Measurements from ENCODE around the gene LRRC4. TPM values are rescaled to one million over a fixed set of nuclear protein-coding genes. Genes with fewer than 3 reads are reported as not detected.

The LRRC4 gene
- total and polyA plus RNA-seq, 3 donors from 2014 or later: 10.2 to 17.0 (median 12.5) TPM

DNA sequence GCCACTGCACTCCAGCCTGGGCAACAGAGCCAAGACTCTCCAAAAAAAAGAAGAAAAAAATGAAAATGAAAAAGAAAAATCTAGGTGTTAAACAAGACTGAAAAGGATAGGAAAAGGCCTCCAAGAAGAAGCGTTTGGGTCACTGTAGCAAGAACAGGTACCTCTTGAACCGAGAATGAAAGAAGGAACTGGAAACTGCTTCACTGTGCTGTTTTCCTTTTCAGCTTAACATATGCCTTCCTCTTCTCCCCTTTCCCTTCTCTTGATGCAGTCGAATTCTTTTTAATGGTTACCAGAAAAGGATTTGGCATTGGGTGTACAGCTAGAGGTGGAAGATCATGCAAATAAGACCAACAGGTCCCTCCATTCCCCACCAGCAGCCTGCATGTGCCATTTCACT is 28.1 kb downstream of the LRRC4 start:
- no peaks in the 10 kb centered on the region for H3K9me3 ChIP-seq
- no peaks in the 10 kb centered on the region for H3K27me3 ChIP-seq
- no peak for DNase-seq
- no peak for TF ChIP-seq POLR2A (IDR thresholded peaks at IDR 0.05)
- TF ChIP-seq, protein P1, sequence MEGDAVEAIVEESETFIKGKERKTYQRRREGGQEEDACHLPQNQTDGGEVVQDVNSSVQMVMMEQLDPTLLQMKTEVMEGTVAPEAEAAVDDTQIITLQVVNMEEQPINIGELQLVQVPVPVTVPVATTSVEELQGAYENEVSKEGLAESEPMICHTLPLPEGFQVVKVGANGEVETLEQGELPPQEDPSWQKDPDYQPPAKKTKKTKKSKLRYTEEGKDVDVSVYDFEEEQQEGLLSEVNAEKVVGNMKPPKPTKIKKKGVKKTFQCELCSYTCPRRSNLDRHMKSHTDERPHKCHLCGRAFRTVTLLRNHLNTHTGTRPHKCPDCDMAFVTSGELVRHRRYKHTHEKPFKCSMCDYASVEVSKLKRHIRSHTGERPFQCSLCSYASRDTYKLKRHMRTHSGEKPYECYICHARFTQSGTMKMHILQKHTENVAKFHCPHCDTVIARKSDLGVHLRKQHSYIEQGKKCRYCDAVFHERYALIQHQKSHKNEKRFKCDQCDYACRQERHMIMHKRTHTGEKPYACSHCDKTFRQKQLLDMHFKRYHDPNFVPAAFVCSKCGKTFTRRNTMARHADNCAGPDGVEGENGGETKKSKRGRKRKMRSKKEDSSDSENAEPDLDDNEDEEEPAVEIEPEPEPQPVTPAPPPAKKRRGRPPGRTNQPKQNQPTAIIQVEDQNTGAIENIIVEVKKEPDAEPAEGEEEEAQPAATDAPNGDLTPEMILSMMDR (IDR thresholded peaks at IDR 0.05): no peak
- no peaks in the 10 kb centered on the region for H3K36me3 ChIP-seq (ENCODE audit: low read depth, missing control alignments)
- intact Hi-C loops (cut with DNase I; ENCODE audit: low total_unique reads): no loop called here
- 78 to 86% methylated on average over 3 of the region's 3 CpGs for WGBS, 2 donors
- peaks cover 17% of the 10 kb centered on the region for H3K4me1 ChIP-seq
- H3K27ac ChIP-seq: no peak overlapping the region
- no peak overlapping the region for H3K4me3 ChIP-seq

DNA sequence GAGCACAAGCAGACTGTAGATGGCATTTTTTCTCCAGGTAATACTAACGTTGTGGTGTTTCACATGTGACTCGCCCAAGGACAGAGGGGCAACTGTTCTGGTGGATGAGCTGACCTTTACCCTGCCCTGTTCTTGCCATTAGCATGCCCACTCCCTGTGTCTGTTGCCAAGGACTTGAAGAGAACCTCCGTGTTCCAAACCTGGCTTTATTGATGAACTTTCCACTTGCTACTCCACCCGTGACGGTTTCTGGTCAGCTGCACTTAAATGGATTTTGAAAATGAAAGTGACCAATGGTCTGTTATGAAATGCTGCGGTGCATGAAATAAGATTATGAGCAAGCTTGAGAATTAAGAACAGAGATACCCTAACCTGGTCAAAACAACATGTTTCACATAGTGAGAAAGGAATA is 30.4 kb downstream of the LRRC4 start:
- no peak for DNase-seq
- TF ChIP-seq POLR2A (IDR thresholded peaks at IDR 0.05): no peak
- TF ChIP-seq, protein P1 (IDR thresholded peaks at IDR 0.05): no peak
- Histone ChIP-seq H3K36me3 (ENCODE audit: low read depth, missing control alignments) (no peaks in the 10 kb centered on the region), H3K9me3 (no peaks in the 10 kb centered on the region), H3K27me3 (no peaks in the 10 kb centered on the region), H3K27ac (peak overlapping the region in 1 of 2 donors; percentile 31), H3K4me1 (peaks cover 30% of the 10 kb centered on the region), H3K4me3 (no peak overlapping the region)
- intact Hi-C loops (cut with DNase I; ENCODE audit: low total_unique reads): no loop called here
- 41 to 54% methylated on average over 6 of the region's 6 CpGs for WGBS, 2 donors

DNA sequence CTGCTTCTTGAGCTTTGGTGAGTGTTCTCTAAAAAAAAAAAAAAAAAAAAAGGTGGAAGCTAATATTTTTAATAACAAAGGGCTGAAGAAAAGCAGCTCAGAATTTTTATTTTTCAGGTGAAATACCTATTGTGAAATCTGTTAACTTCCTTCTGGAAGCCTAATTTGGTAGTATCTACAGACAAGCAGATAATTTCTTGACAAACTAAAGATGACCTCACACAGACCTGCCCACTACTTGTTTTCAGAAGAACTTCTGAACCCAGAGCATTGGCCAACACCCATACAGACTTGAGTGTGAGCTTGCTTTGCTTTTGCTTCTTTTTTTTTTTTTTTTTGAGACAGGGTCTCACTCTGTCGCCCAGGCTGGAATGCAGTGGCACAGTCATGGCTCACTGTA is 31.2 kb downstream of the LRRC4 start:
- TF ChIP-seq, protein P1 (IDR thresholded peaks at IDR 0.05): no peak
- no peak for TF ChIP-seq POLR2A (IDR thresholded peaks at IDR 0.05)
- intact Hi-C loops (cut with DNase I; ENCODE audit: low total_unique reads): no loop called here
- Histone ChIP-seq H3K9me3 (no peaks in the 10 kb centered on the region), H3K27ac (no peak overlapping the region), H3K4me1 (peaks cover 38% of the 10 kb centered on the region), H3K36me3 (ENCODE audit: low read depth, missing control alignments) (no peaks in the 10 kb centered on the region), H3K4me3 (no peak overlapping the region), H3K27me3 (no peaks in the 10 kb centered on the region)
- no peak for DNase-seq
- 86 to 100% methylated on average over 1 of the region's 1 CpG for WGBS, 2 donors

DNA sequence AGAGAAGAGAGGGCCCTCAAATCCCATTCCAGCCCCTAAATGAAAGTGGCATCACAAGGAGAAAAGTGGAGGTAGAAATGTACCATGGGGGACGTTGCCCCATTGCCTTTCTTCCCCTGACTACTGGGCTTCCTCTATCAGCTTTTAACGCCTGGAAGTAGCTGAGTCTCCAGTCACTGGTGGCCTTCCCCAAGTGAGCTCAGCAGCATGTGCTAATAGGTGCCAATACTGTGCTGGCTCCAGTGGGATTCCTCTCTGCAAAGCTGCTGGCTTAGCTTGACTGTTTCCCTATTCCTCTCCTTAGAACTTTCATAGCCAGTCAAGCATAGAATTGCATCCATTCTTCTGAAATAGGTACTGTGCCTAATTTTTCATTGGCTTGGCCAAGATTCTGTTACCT is 32.6 kb downstream of the LRRC4 start:
- intact Hi-C loops (cut with DNase I; ENCODE audit: low total_unique reads): no loop called here
- Histone ChIP-seq H3K4me3 (no peak overlapping the region), H3K9me3 (no peaks in the 10 kb centered on the region), H3K27ac (no peak overlapping the region), H3K4me1 (peaks cover 36% of the 10 kb centered on the region), H3K27me3 (no peaks in the 10 kb centered on the region), H3K36me3 (ENCODE audit: low read depth, missing control alignments) (no peaks in the 10 kb centered on the region)
- WGBS, 2 donors: 69 to 80% methylated on average over 2 of the region's 2 CpGs
- TF ChIP-seq POLR2A (IDR thresholded peaks at IDR 0.05): no peak
- TF ChIP-seq, protein P1 (IDR thresholded peaks at IDR 0.05): no peak
- no peak for DNase-seq

DNA sequence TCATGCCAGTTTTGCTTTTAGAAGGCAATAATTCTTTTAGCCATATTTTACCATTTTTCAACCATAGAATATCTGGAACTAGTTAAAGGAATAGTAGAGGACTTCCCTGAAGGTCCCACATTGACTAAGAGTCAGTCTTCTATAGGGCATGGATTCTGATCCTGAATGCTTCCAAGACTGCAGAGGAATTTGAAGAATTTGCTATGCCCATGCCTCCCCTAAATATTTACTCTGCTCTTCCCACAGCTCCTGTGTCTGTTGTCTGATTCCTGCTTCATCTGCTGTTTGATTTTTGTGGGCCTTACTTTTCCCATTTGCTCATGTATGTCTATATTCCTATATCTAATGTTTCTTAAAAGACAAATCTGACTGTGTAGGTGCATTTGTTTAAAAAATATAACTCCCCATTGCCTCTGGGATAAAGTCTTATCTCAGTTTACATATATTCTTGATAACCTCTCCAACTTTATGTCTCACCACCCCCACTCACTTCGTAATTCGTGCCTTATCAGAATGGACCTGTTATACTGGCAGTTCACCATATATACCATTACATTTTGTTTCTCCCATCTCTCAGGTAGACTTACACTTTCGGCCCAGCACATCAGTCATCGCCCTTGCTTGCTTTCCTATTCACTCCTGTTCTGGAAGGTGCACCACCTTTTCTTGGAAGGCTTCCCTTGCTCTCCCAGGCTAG is 33.9 kb downstream of the LRRC4 start:
- Histone ChIP-seq H3K27ac (peak overlapping the region in 1 of 2 donors; percentile 65), H3K27me3 (no peaks in the 10 kb centered on the region), H3K4me1 (peaks cover 32% of the 10 kb centered on the region), H3K36me3 (ENCODE audit: low read depth, missing control alignments) (no peaks in the 10 kb centered on the region), H3K4me3 (no peak overlapping the region), H3K9me3 (no peaks in the 10 kb centered on the region)
- TF ChIP-seq, protein P1 (IDR thresholded peaks at IDR 0.05): no peak
- no peak for TF ChIP-seq POLR2A (IDR thresholded peaks at IDR 0.05)
- no peak for DNase-seq
- intact Hi-C loops (cut with DNase I; ENCODE audit: low total_unique reads): no loop called here
- WGBS, 2 donors: 76 to 90% methylated on average over 4 of the region's 4 CpGs

All from testis (tissue), 3 donors.